Caco-2 (cell line): ENCODE data around the gene ELMO1. TPM values are rescaled to one million over a fixed set of nuclear protein-coding genes. Genes with fewer than 3 reads are reported as not detected.

ENCODE experiments used
- BruUV-seq: library from RNA; stranded (reverse); fragments of 400-500 nt; replicated peaks from 2 replicates; lab custom pipeline; 2021; lab: Mats Ljungman, UMichigan
- CTCF ChIA-PET: fragments of 300-600 bp; sonication (Branson Sonifier 250); formaldehyde crosslinking; loops from one replicate; lab custom pipeline; 2022; ENCODE audit warnings: antibody characterized with exemption; lab: Charles Lee
- POLR2A ChIA-PET: fragments of 300-600 bp; sonication (Branson Sonifier 250); formaldehyde crosslinking; loops from one replicate; lab custom pipeline; 2022; ENCODE audit warnings: antibody characterized with exemption; lab: Charles Lee
- DNase-seq, 2 experiments: peaks; one replicate each; pipeline versions ENCODE4 v3.0.0 to v3.0.0-alpha.2; 2020 to 2022
- H3K27me3 ChIP-seq: replicated peaks from 2 replicates; pipeline ENCODE4 v1.6.0; 2011; ENCODE audit warnings: low read length; ENCODE audit not compliant: control insufficient read depth, insufficient read depth
- H3K36me3 ChIP-seq: 2 replicates; pipeline ENCODE4 v1.5.1; 2011; ENCODE audit warnings: low read length; ENCODE audit not compliant: control insufficient read depth, insufficient read depth
- H3K4me1 ChIP-seq: fragments of 250-450 bp; sonication (Bioruptor Pico); 2 replicates; pipeline ENCODE4 v1.5.1; 2020; ENCODE audit warnings: mild to moderate bottlenecking
- H3K4me3 ChIP-seq: 2 replicates; pipeline ENCODE4 v1.5.1; 2011; ENCODE audit warnings: low read depth, mild to moderate bottlenecking, control low read depth, low read length
- H3K9me3 ChIP-seq: fragments of 250-450 bp; sonication (Bioruptor Pico); 2 replicates; pipeline ENCODE4 v1.5.1; 2020; ENCODE audit warnings: mild to moderate bottlenecking, moderate library complexity
- H3K27ac Mint-ChIP-seq: one replicate; pipeline ENCODE4 v1.8.0; 2022; ENCODE audit warnings: mixed read lengths; ENCODE audit not compliant: unreplicated experiment
- H3K27me3 Mint-ChIP-seq: one replicate; pipeline ENCODE4 v1.8.0; 2022; ENCODE audit warnings: mixed read lengths; ENCODE audit not compliant: insufficient read depth, unreplicated experiment
- H3K36me3 Mint-ChIP-seq: one replicate; pipeline ENCODE4 v1.8.0; 2022; ENCODE audit warnings: mild to moderate bottlenecking, mixed read lengths; ENCODE audit not compliant: insufficient read depth, unreplicated experiment
- H3K4me1 Mint-ChIP-seq: one replicate; pipeline ENCODE4 v1.8.0; 2022; ENCODE audit warnings: low read depth, mixed read lengths; ENCODE audit not compliant: unreplicated experiment
- H3K4me3 Mint-ChIP-seq: one replicate; pipeline ENCODE4 v1.8.0; 2022; ENCODE audit warnings: mild to moderate bottlenecking, moderate library complexity, mixed read lengths; ENCODE audit not compliant: unreplicated experiment
- H3K9me3 Mint-ChIP-seq: one replicate; pipeline ENCODE4 v1.8.0; 2022; ENCODE audit warnings: mixed read lengths; ENCODE audit not compliant: unreplicated experiment
- intact Hi-C: fragments of 100-400 bp; cut with micrococcal nuclease; formaldehyde crosslinking; loops from one replicate; pipeline ENCODE4 v1.10.0; 2022; ENCODE audit not compliant: unreplicated experiment
- total RNA-seq: library from RNA; stranded (reverse); gene quantifications from 2 replicates; pipeline ENCODE4 v1.2.3, GENCODE V29; 2022
- TF ChIP-seq, protein P1 (sequence below), 2 experiments: fragments of 200-600 bp in 1 of 2; IDR thresholded peaks; 1 replicate in 1 of 2; 2 replicates in 1 of 2; pipeline versions ENCODE4 v1.5.1 to v1.8.0; 2011 to 2022; ENCODE audit warnings: antibody characterized with exemption in 1 of 2, control low read depth in 1 of 2, inconsistent platforms in 1 of 2, low read depth in 1 of 2, low read length in 1 of 2, mild to moderate bottlenecking in 1 of 2, moderate library complexity in 1 of 2; ENCODE audit not compliant: insufficient read depth in 1 of 2, severe bottlenecking in 1 of 2, unreplicated experiment in 1 of 2

ELMO1 gene
- total RNA-seq, 1 experiment from 2014 or later, result 0.14 TPM

DNA sequence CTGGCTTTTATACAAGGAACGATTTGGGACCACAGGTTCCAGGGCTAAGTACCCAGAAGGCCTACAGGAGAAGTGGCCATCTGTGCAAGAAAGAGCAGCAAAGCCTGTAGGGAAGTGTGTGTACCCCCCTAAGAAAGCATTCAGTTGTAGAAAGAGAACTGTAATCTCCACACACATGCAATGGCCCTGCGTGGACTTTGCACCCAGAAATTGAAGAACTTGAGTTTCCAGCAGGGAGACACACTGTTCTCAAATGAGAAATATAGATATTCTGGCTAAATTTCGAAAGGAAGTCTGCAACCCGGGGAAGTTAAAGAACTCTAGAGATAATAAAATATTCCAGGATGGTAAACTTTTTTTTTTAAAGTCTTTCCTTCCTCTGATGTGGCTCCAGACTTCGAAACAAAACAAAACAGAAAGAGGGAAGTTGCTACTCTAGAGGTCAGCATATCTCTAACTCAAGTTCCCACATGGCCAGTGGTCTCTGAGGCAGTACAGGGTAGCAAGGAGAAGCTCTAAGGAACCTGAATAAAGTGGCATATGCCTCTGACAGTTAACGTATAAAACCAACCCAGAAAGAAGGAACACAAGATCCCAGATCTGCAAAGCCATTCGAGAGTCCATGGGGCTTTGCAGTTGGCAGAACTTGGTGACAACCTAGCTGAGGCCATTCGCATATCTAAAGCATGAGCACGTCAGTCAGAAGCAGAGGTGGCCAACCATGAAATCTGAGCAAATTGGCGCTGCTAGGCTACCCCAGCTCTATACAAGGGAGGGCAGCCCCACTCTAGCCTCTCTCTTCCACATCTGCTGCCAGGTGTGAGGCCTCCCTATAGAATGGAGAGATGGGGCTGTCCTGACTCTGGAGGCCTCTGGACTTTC, 56.6 kb downstream of the ELMO1 start:
- no peaks in the 10 kb centered on the region for H3K9me3 ChIP-seq
- no peaks in the 10 kb centered on the region for H3K9me3 Mint-ChIP-seq
- no peaks in the 10 kb centered on the region for H3K27me3 ChIP-seq
- DNase-seq, result no peak
- no peaks in the 10 kb centered on the region for H3K36me3 ChIP-seq
- ChIA-PET CTCF (no interaction called here), POLR2A (no interaction called here)
- H3K4me1 ChIP-seq, result no peaks in the 10 kb centered on the region
- H3K27me3 Mint-ChIP-seq, result peaks cover 3% of the 10 kb centered on the region
- intact Hi-C loops, result no loop called here
- BruUV-seq, result no TSS peak
- TF ChIP-seq, protein P1, sequence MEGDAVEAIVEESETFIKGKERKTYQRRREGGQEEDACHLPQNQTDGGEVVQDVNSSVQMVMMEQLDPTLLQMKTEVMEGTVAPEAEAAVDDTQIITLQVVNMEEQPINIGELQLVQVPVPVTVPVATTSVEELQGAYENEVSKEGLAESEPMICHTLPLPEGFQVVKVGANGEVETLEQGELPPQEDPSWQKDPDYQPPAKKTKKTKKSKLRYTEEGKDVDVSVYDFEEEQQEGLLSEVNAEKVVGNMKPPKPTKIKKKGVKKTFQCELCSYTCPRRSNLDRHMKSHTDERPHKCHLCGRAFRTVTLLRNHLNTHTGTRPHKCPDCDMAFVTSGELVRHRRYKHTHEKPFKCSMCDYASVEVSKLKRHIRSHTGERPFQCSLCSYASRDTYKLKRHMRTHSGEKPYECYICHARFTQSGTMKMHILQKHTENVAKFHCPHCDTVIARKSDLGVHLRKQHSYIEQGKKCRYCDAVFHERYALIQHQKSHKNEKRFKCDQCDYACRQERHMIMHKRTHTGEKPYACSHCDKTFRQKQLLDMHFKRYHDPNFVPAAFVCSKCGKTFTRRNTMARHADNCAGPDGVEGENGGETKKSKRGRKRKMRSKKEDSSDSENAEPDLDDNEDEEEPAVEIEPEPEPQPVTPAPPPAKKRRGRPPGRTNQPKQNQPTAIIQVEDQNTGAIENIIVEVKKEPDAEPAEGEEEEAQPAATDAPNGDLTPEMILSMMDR (IDR thresholded peaks at IDR 0.05; ENCODE audit: insufficient read depth in 1 of 2, low read depth in 1 of 2, low read length in 1 of 2, severe bottlenecking in 1 of 2, unreplicated experiment in 1 of 2), result no peak
- no peak overlapping the region for H3K4me3 ChIP-seq
- no peak overlapping the region for H3K4me3 Mint-ChIP-seq
- H3K36me3 Mint-ChIP-seq, result no peaks in the 10 kb centered on the region
- no peaks in the 10 kb centered on the region for H3K4me1 Mint-ChIP-seq
- no peak overlapping the region for H3K27ac Mint-ChIP-seq

DNA sequence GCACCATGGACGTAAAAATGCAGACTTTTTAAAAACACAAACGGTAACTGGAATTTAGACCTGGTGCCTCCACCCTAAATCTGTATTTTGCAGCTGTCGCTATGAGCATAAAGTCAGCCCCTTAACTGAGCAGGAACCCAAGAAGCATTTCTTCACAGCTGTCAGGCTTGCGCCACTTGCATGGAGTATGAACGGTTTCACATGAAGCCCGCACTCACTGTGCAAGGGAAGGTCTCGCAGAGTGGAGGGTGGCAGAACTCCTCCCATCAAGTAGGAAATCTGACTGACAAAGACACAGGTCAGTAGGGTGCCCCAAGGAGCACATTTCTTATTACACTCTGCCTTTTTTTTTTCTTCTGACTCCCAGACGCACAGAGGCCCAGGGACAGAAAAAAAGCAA, 58.5 kb downstream of the ELMO1 start:
- Mint-ChIP-seq H3K4me3 (no peak overlapping the region), H3K9me3 (no peaks in the 10 kb centered on the region), H3K4me1 (no peaks in the 10 kb centered on the region), H3K36me3 (no peaks in the 10 kb centered on the region), H3K27me3 (peaks cover 3% of the 10 kb centered on the region), H3K27ac (no peak overlapping the region)
- no peak for DNase-seq
- ChIA-PET POLR2A (no interaction called here), CTCF (no interaction called here)
- BruUV-seq, result no TSS peak
- intact Hi-C loops, result no loop called here
- no peaks in the 10 kb centered on the region for H3K36me3 ChIP-seq
- no peaks in the 10 kb centered on the region for H3K27me3 ChIP-seq
- no peaks in the 10 kb centered on the region for H3K4me1 ChIP-seq
- H3K9me3 ChIP-seq, result no peaks in the 10 kb centered on the region
- no peak overlapping the region for H3K4me3 ChIP-seq
- TF ChIP-seq, protein P1 (IDR thresholded peaks at IDR 0.05; ENCODE audit: insufficient read depth in 1 of 2, low read depth in 1 of 2, low read length in 1 of 2, severe bottlenecking in 1 of 2, unreplicated experiment in 1 of 2), result no peak

DNA sequence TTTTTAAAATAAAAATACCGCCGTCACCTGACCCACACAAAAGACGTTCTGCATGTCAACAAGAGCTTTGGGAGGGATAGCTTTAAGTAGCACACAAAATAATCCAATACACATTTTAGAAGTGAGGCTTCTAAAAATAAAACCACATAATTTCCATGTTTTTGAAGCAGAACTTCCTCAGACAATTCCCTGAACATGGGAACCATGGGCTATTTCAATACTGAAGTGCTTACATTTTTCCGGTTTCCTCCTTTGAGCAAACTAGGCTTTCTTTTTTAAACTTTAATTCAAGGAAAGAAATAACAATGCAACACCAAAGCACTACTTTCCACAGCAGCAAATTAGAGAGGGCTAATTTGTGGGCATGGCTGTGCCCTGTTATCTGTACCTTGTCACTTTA, 59.9 kb downstream of the ELMO1 start:
- no peak for DNase-seq
- Histone ChIP-seq H3K4me1 (no peaks in the 10 kb centered on the region), H3K9me3 (no peaks in the 10 kb centered on the region), H3K4me3 (no peak overlapping the region), H3K27me3 (no peaks in the 10 kb centered on the region), H3K36me3 (no peaks in the 10 kb centered on the region)
- no peaks in the 10 kb centered on the region for H3K36me3 Mint-ChIP-seq
- H3K9me3 Mint-ChIP-seq, result no peaks in the 10 kb centered on the region
- no peaks in the 10 kb centered on the region for H3K4me1 Mint-ChIP-seq
- intact Hi-C loops, result no loop called here
- POLR2A ChIA-PET, result no interaction called here
- H3K4me3 Mint-ChIP-seq, result no peak overlapping the region
- H3K27ac Mint-ChIP-seq, result no peak overlapping the region
- TF ChIP-seq, protein P1 (IDR thresholded peaks at IDR 0.05; ENCODE audit: insufficient read depth in 1 of 2, low read depth in 1 of 2, low read length in 1 of 2, severe bottlenecking in 1 of 2, unreplicated experiment in 1 of 2), result no peak
- CTCF ChIA-PET, result no interaction called here
- peaks cover 3% of the 10 kb centered on the region for H3K27me3 Mint-ChIP-seq
- BruUV-seq, result no TSS peak
